ENCODE results near the gene CYP3A4.
"Not testable (repeated sequence)": the region's sequence is repeated elsewhere in the genome, so short reads cannot be mapped to it uniquely, and the experiment has no call there.

CYP3A4 gene

GRCh38 chr7:99791667-99792369 is 7.8 kb upstream of the CYP3A4 start:
- DNase-seq = no peak

GRCh38 chr7:99791021-99791420 is 7.0 kb upstream of the CYP3A4 start:
- no peak for DNase-seq

- DNase-seq = no peak
These were observed 6.4 kb upstream of the CYP3A4 start for GRCh38 chr7:99790407-99790806.

GRCh38 chr7:99789441-99790070 is 5.6 kb upstream of the CYP3A4 start:
- DNase-seq = no peak

GRCh38 chr7:99788554-99788953 is 4.6 kb upstream of the CYP3A4 start:
- DNase-seq = peak in 1 of 5 donors; percentile 18

- no peak for DNase-seq
These were observed 2.8 kb upstream of the CYP3A4 start for GRCh38 chr7:99786726-99787335.

- not testable (repeated sequence) for DNase-seq
These were observed 1.7 kb upstream of the CYP3A4 start for GRCh38 chr7:99785654-99786053.

- no peak for DNase-seq
These were observed 1.7 kb downstream of the CYP3A4 start for GRCh38 chr7:99782012-99782953.

- no peak for DNase-seq
These were observed 3.4 kb downstream of the CYP3A4 start for GRCh38 chr7:99780588-99780987.

- DNase-seq = no peak
These were observed 4.0 kb downstream of the CYP3A4 start for GRCh38 chr7:99779949-99780348.

GRCh38 chr7:99778880-99779279 is 5.1 kb downstream of the CYP3A4 start:
- no peak for DNase-seq

GRCh38 chr7:99773395-99773794 is 10.6 kb downstream of the CYP3A4 start:
- not testable (repeated sequence) for DNase-seq

GRCh38 chr7:99772565-99772964 is 11.4 kb downstream of the CYP3A4 start:
- no peak for DNase-seq

- not testable (repeated sequence) for DNase-seq
These were observed 14.5 kb downstream of the CYP3A4 start for GRCh38 chr7:99769494-99769893.

- DNase-seq = no peak
These were observed 15.5 kb downstream of the CYP3A4 start for GRCh38 chr7:99768471-99768870.

GRCh38 chr7:99767662-99768061 is 16.3 kb downstream of the CYP3A4 start:
- no peak for DNase-seq

GRCh38 chr7:99766484-99767099 is 17.4 kb downstream of the CYP3A4 start:
- DNase-seq = no peak

- DNase-seq = no peak
These were observed 19.5 kb downstream of the CYP3A4 start for GRCh38 chr7:99764478-99764877.

- no peak for DNase-seq
These were observed 21.2 kb downstream of the CYP3A4 start for GRCh38 chr7:99762680-99763327.

GRCh38 chr7:99755085-99755484 is 28.9 kb downstream of the CYP3A4 start:
- DNase-seq = no peak

- DNase-seq = no peak
These were observed 31.6 kb downstream of the CYP3A4 start for GRCh38 chr7:99752356-99752755.

All from T-helper 1 cell (primary cell).